ENCODE measurements around the gene GPR137. TPM values are rescaled to one million over a fixed set of nuclear protein-coding genes. Genes with fewer than 3 reads are reported as not detected.
A peak's percentile ranks its signal among the peaks of the same experiment; 100 is the strongest.

The GPR137 gene
- total RNA-seq, 1 experiment from 2014 or later = 51.8 TPM

- POLR2A ChIA-PET = no interaction called here
- DNase-seq (ENCODE audit: low spot score) (no peak), ATAC-seq (no peak)
- Mint-ChIP-seq H3K4me3 (peak overlapping the region; percentile 47), H3K4me1 (peaks cover 38% of the 10 kb centered on the region), H3K27me3 (ENCODE audit: low read depth) (no peaks in the 10 kb centered on the region), H3K27ac (peak overlapping the region; percentile 76), H3K36me3 (peaks cover 8% of the 10 kb centered on the region), H3K9me3 (no peaks in the 10 kb centered on the region)
- TF ChIP-seq SMAD4 (CRISPR knock-in tag; IDR thresholded peaks at IDR 0.05) = no peak
- no peak for TF ChIP-seq ZMAT4 (CRISPR knock-in tag; IDR thresholded peaks at IDR 0.05)
- no peak for TF ChIP-seq TCF7 (CRISPR knock-in tag; IDR thresholded peaks at IDR 0.05; ENCODE audit: low read depth)
- no peak for TF ChIP-seq MYBL2 (CRISPR knock-in tag; IDR thresholded peaks at IDR 0.05)
- TF ChIP-seq MXD4 (CRISPR knock-in tag; IDR thresholded peaks at IDR 0.05; ENCODE audit: borderline replicate concordance) = no peak
- TF ChIP-seq FOXP4 (CRISPR knock-in tag; IDR thresholded peaks at IDR 0.05) = no peak
- no peak for TF ChIP-seq ZNF121 (CRISPR knock-in tag; IDR thresholded peaks at IDR 0.05)
- CTCF ChIA-PET = interaction anchor here (1.9 to 5.3 kb wide), 4 partner anchors 11 to 253 kb away, joined by 4 to 65 read pairs (median 46); partner anchors contain the start of genes ESRRA, FERMT3 and FKBP2
Observed at GRCh38 chr11:64253043-64253442, 32.6 kb upstream of the GPR137 start.

GRCh38 chr11:64253481-64253880 lies 32.2 kb upstream of the GPR137 start:
- ChIA-PET CTCF (interaction anchor here (1.0 to 1.4 kb wide), 2 partner anchors 47 to 52 kb away, joined by 3 to 4 read pairs; partner anchors contain the start of gene ESRRA), POLR2A (no interaction called here)
- H3K27ac Mint-ChIP-seq = peak overlapping the region; percentile 76
- peak overlapping the region; percentile 47 for H3K4me3 Mint-ChIP-seq
- TF ChIP-seq E2F4 (CRISPR knock-in tag; IDR thresholded peaks at IDR 0.05; ENCODE audit: borderline replicate concordance, low read depth) (no peak), E2F1 (CRISPR knock-in tag; IDR thresholded peaks at IDR 0.05) (no peak), NR2C2 (CRISPR knock-in tag; IDR thresholded peaks at IDR 0.05) (no peak), PRDM15 (CRISPR knock-in tag; IDR thresholded peaks at IDR 0.05) (no peak), HMGA2 (CRISPR knock-in tag; IDR thresholded peaks at IDR 0.05) (no peak)
- ATAC-seq = no peak
- H3K27me3 Mint-ChIP-seq (ENCODE audit: low read depth) = no peaks in the 10 kb centered on the region
- H3K36me3 Mint-ChIP-seq = peaks cover 8% of the 10 kb centered on the region
- no peaks in the 10 kb centered on the region for H3K9me3 Mint-ChIP-seq
- DNase-seq (ENCODE audit: low spot score) = no peak
- H3K4me1 Mint-ChIP-seq = peaks cover 34% of the 10 kb centered on the region

- H3K4me3 Mint-ChIP-seq = no peak overlapping the region; the same call in 1 of the 2 replicates
- H3K27me3 Mint-ChIP-seq (ENCODE audit: low read depth) = no peaks in the 10 kb centered on the region
- no peak for DNase-seq (ENCODE audit: low spot score)
- ChIA-PET POLR2A (no interaction called here), CTCF (interaction anchor here (1.0 to 1.4 kb wide), 3 partner anchors 46 to 51 kb away, joined by 3 to 6 read pairs (median 4); partner anchors contain the start of gene ESRRA)
- H3K36me3 Mint-ChIP-seq = peaks cover 10% of the 10 kb centered on the region
- ATAC-seq = no peak
- H3K27ac Mint-ChIP-seq = no peak overlapping the region
- no peaks in the 10 kb centered on the region for H3K9me3 Mint-ChIP-seq
- H3K4me1 Mint-ChIP-seq = peaks cover 25% of the 10 kb centered on the region
- TF ChIP-seq NFE2L1 (CRISPR knock-in tag; IDR thresholded peaks at IDR 0.05) (no peak), AR (CRISPR knock-in tag; IDR thresholded peaks at IDR 0.05) (no peak), ZNF281 (CRISPR knock-in tag; IDR thresholded peaks at IDR 0.05) (no peak), ZNF138 (CRISPR knock-in tag; conservative IDR thresholded peaks at IDR 0.05) (no peak), NR3C1 (CRISPR knock-in tag; conservative IDR thresholded peaks at IDR 0.05; ENCODE audit: low read depth) (no peak)
Observed at GRCh38 chr11:64254326-64254725, 31.3 kb upstream of the GPR137 start.
